Measurements from ENCODE around the gene POLR2E. TPM values are rescaled to one million over a fixed set of nuclear protein-coding genes. Genes with fewer than 3 reads are reported as not detected.
A peak's percentile ranks its signal among the peaks of the same experiment; 100 is the strongest.

The POLR2E gene
- total RNA-seq, 1 donor from 2014 or later: 87.1 TPM

GRCh38 chr19:1085053-1085658 lies 10.0 kb downstream of the POLR2E start:
- Histone ChIP-seq H3K4me3 (ENCODE audit: low read depth, low read length) (no peak overlapping the region), H3K36me3 (ENCODE audit: control insufficient read depth, insufficient read depth, low read length) (peaks cover 7% of the 10 kb centered on the region), H3K27me3 (ENCODE audit: control insufficient read depth, insufficient read depth, low read length) (no peaks in the 10 kb centered on the region)
- TF ChIP-seq, protein P1, sequence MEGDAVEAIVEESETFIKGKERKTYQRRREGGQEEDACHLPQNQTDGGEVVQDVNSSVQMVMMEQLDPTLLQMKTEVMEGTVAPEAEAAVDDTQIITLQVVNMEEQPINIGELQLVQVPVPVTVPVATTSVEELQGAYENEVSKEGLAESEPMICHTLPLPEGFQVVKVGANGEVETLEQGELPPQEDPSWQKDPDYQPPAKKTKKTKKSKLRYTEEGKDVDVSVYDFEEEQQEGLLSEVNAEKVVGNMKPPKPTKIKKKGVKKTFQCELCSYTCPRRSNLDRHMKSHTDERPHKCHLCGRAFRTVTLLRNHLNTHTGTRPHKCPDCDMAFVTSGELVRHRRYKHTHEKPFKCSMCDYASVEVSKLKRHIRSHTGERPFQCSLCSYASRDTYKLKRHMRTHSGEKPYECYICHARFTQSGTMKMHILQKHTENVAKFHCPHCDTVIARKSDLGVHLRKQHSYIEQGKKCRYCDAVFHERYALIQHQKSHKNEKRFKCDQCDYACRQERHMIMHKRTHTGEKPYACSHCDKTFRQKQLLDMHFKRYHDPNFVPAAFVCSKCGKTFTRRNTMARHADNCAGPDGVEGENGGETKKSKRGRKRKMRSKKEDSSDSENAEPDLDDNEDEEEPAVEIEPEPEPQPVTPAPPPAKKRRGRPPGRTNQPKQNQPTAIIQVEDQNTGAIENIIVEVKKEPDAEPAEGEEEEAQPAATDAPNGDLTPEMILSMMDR (IDR thresholded peaks at IDR 0.05; ENCODE audit: insufficient read depth, low read length, severe bottlenecking): no peak
- DNase-seq (ENCODE audit: low read depth) (peak; percentile 50), FAIRE-seq (no peak)

GRCh38 chr19:1084024-1084868 lies 10.9 kb downstream of the POLR2E start:
- no peak overlapping the region for H3K4me3 ChIP-seq (ENCODE audit: low read depth, low read length)
- no peak for FAIRE-seq
- H3K27me3 ChIP-seq (ENCODE audit: control insufficient read depth, insufficient read depth, low read length): no peaks in the 10 kb centered on the region
- no peak for DNase-seq (ENCODE audit: low read depth)
- TF ChIP-seq, protein P1 (IDR thresholded peaks at IDR 0.05; ENCODE audit: insufficient read depth, low read length, severe bottlenecking): no peak
- H3K36me3 ChIP-seq (ENCODE audit: control insufficient read depth, insufficient read depth, low read length): peaks cover 7% of the 10 kb centered on the region

DNA sequence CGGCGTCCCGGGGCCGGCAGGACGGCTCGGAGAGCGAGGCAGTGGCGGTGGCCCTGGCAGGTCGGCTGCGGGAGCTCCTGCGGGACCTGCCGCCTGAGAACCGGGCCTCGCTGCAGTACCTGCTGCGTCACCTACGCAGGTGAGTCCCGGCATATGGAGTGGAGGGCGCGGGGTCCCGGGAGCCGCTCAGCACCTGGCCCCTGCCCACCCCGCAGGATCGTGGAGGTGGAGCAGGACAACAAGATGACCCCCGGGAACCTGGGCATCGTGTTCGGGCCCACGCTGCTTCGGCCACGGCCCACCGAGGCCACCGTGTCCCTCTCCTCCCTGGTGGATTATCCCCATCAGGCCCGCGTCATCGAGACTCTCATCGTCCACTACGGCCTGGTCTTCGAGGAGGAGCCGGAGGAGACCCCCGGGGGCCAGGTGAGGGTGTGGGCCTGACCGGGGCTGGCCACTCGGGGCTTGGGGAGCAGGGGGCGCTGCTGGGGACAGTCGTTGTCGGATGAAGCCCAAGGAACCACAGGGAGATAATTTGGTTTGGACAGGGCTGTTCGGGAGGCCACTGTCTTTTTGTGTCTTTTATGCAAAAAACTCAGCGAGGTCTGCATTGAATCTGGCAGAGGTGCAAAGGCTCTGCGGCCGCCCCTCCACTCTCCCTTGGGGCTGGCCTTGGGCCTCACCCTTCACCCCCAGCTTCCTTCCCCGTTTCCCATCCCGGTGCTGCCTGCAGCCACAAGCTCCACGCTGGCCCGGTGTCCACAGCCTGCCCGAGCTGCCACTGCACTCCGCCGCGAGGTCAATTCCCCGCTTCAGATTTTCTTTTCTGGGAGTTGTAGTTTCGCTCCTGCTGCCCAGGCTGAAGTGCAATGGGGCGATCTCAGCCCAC lies 12.0 kb downstream of the POLR2E start:
- FAIRE-seq (no peak), DNase-seq (ENCODE audit: low read depth) (no peak)
- Histone ChIP-seq H3K36me3 (ENCODE audit: control insufficient read depth, insufficient read depth, low read length) (peaks cover 5% of the 10 kb centered on the region), H3K27me3 (ENCODE audit: control insufficient read depth, insufficient read depth, low read length) (no peaks in the 10 kb centered on the region), H3K4me3 (ENCODE audit: low read depth, low read length) (peak overlapping the region; percentile 42)
- TF ChIP-seq, protein P1 (IDR thresholded peaks at IDR 0.05; ENCODE audit: insufficient read depth, low read length, severe bottlenecking): no peak

GRCh38 chr19:1082165-1082927 lies 12.8 kb downstream of the POLR2E start:
- DNase-seq (ENCODE audit: low read depth): peak; percentile 70
- Histone ChIP-seq H3K4me3 (ENCODE audit: low read depth, low read length) (peak overlapping the region; percentile 42), H3K36me3 (ENCODE audit: control insufficient read depth, insufficient read depth, low read length) (no peaks in the 10 kb centered on the region), H3K27me3 (ENCODE audit: control insufficient read depth, insufficient read depth, low read length) (no peaks in the 10 kb centered on the region)
- TF ChIP-seq, protein P1 (IDR thresholded peaks at IDR 0.05; ENCODE audit: insufficient read depth, low read length, severe bottlenecking): no peak
- no peak for FAIRE-seq
